Activated CD8-positive, alpha-beta memory T cell treated with anti-CD3 and anti-CD28 coated beads for 36 hours (primary cell): ENCODE measurements around the gene TMEM30A. TPM values are rescaled to one million over a fixed set of nuclear protein-coding genes. Genes with fewer than 3 reads are reported as not detected.

Source experiments
- CTCF ChIA-PET: fragments of 350-600 bp; sonication (Branson Sonifier 250); formaldehyde crosslinking; loops from one replicate; lab custom pipeline; 2021; ENCODE audit warnings: antibody characterized with exemption; lab: Charles Lee
- POLR2A ChIA-PET: fragments of 350-600 bp; sonication (Branson Sonifier 250); formaldehyde crosslinking; loops from one replicate; lab custom pipeline; 2021; ENCODE audit warnings: antibody characterized with exemption; lab: Charles Lee
- total RNA-seq, 2 experiments: library from RNA; stranded (reverse); gene quantifications; one replicate each; pipeline ENCODE4 v1.2.3, GENCODE V29; 2021

TMEM30A gene
- total RNA-seq, 2 experiments from 2014 or later, result 47.3 to 54.4 TPM

- POLR2A ChIA-PET, result no interaction called here
- CTCF ChIA-PET, result interaction anchor here (0.6 to 1.4 kb wide), 3 partner anchors 11 to 47 kb away, joined by 3 to 4 read pairs (median 3); partner anchors contain the start of gene TMEM30A
These were observed 12.5 kb upstream of the TMEM30A start for GRCh38 chr6:75296811-75297779.

GRCh38 chr6:75292555-75292954 lies 8.0 kb upstream of the TMEM30A start:
- CTCF ChIA-PET, result no interaction called here

DNA sequence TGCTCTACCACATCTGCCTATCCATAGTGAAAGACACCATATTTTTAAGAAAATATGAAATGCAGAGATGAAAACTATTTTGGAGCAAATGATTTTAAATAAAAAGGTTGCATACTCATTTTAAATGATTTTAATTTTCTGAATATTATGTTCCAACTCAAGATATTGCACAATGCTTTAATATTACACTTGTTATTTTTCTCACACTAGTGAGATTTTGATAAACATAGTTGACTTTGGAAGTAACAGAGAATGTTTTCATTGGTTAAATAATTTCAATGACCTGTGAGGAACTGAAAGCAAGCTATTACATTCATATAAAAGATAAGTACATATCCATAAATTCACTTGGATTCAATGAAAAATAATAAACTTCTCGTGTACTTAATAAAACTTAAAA lies 7.2 kb upstream of the TMEM30A start:
- ChIA-PET CTCF (no interaction called here), POLR2A (no interaction called here)

More at GRCh38 chr6:75292555-75292954, 8.0 kb upstream of the TMEM30A start:
- POLR2A ChIA-PET, result no interaction called here

GRCh38 chr6:75291331-75291730 lies 6.7 kb upstream of the TMEM30A start:
- CTCF ChIA-PET, result no interaction called here
- POLR2A ChIA-PET, result no interaction called here

- ChIA-PET POLR2A (no interaction called here), CTCF (no interaction called here)
These were observed 5.7 kb upstream of the TMEM30A start for GRCh38 chr6:75290136-75290945.

DNA sequence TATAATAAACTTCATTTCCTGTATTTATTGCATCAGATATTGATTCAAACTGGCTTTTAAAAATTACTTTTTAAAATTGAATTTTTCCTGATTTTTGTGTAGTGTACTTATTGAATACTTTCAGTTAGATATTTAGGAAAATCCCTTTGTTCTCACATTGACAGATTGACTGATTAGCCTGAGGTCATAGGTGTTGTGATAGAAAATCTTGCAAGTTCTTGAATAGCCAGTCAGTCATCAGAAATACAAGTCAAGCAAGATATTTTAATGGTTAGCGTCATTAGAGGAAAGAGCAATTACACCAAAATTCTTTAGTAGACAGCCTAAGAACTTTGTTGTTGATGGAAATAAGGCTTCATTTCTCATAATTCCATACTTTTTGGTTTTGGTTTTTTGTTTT lies 3.4 kb upstream of the TMEM30A start:
- POLR2A ChIA-PET, result no interaction called here
- CTCF ChIA-PET, result no interaction called here

DNA sequence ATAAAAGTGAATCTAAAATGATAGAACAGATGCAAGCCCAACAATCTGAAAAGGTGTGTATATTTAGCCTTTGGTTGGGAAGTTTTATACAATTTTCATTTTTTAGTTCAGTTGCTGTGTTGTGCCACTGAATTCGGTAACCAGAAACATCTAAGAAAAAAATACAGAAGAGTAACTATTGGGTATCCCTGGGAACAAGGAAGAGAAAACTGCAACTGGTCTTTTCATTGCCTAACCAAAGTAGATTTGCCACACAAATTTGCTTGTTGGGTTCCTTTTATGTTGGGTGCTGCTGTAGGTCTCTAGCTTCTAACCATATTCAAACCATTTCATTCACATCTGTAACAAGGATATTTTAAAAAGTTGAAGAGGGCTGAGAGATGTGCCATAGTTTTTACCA lies 2.8 kb upstream of the TMEM30A start:
- ChIA-PET POLR2A (no interaction called here), CTCF (no interaction called here)

- ChIA-PET CTCF (no interaction called here), POLR2A (no interaction called here)
These were observed 2.4 kb upstream of the TMEM30A start for GRCh38 chr6:75286955-75287354.

- POLR2A ChIA-PET, result interaction anchor here (1.5 to 3.0 kb wide), 3 partner anchors 13 to 316 kb away, joined by 3 to 28 read pairs (median 8); partner anchors contain the start of genes COX7A2 and SENP6
- CTCF ChIA-PET, result interaction anchor here (2.0 to 3.7 kb wide), 2 partner anchors 11 to 18 kb away, joined by 4 to 13 read pairs; no protein-coding TSS in a partner anchor
These were observed 669 bp upstream of the TMEM30A start for GRCh38 chr6:75285283-75285639.

- POLR2A ChIA-PET, result interaction anchor here (1.1 to 3.0 kb wide), 4 partner anchors 12 to 1631 kb away, joined by 3 to 28 read pairs (median 6); partner anchors contain the start of genes COX7A2 and SENP6
- CTCF ChIA-PET, result interaction anchor here (0.6 to 3.7 kb wide), 4 partner anchors 13 to 260 kb away, joined by 3 to 13 read pairs (median 4); no protein-coding TSS in a partner anchor
These were observed 523 bp downstream of the TMEM30A start for GRCh38 chr6:75283907-75284631.

DNA sequence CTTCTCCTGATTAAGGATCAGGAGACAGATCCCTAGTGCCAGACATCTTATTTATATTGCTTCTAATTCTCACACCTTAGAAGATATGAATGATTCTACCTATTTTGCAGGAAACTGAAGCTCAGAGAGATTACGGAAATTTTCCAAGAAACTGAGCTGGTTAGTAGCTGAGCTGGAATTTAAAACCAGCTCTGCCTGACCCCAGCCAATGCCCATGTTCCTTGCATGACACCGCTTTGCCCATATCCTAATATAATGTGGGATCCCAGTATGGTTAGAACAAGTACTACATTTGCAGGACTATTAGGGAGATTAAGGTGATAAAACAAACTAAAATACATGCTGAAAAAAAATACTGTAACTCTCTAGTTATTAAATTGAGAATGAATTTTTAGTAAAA lies 1.9 kb downstream of the TMEM30A start:
- CTCF ChIA-PET, result interaction anchor here (3.7 kb wide), 1 partner anchor 15 kb away, joined by 13 read pairs; no protein-coding TSS in a partner anchor
- POLR2A ChIA-PET, result no interaction called here

GRCh38 chr6:75281653-75282052 lies 2.9 kb downstream of the TMEM30A start:
- CTCF ChIA-PET, result interaction anchor here (3.7 kb wide), 1 partner anchor 14 kb away, joined by 13 read pairs; no protein-coding TSS in a partner anchor
- POLR2A ChIA-PET, result no interaction called here

DNA sequence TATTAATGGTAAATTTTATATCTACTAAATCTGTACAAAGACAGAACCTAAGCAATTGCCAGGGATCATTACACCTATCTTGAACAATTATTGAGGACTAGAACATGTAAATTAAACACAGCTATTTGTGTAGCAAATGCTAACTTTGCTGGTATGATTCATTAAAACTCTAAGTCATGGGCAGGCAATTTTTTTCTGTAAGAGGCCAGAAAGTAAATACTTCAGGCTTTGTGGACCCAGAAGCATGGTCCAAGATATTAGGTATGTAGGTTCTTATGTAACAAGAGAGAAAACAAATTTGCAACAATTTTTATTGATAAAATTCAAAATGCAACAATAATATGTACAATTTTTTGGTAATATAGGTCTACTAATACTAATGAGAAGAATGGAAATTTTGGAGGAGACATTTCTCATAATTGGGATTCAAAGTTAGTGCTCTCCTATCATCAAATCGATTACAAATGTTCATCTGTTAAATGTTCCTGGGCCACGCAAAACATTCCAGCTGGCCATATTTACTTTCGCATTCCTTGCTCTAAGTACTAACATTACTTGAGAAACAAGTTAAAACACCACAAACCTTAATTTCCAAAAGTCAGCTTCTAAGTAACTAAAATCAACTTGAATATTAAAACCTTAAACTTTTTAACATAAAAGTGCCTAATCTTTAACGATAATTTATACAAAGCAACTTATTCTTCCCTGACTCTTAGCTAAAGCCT lies 4.3 kb downstream of the TMEM30A start:
- POLR2A ChIA-PET, result no interaction called here
- CTCF ChIA-PET, result interaction anchor here (0.6 kb wide), 1 partner anchor 1875 kb away, joined by 4 read pairs; no protein-coding TSS in a partner anchor

DNA sequence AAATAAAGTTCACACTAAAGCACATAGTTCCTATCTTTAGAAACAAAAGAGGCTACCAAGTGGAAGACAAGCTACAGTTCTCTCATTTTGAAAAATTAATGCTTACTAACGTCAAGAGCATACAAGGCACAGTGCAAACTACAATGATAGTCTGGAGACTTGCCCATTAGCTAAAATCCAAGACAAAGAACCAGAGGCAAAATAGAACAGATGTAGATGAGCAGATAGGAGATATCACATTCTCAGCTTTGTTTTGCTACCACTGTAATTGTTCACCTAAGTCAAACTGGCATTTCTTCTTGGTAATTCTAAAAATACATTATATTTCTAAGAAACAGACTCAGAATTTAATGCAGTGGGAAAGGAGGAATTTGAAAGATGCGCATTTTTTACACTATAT lies 5.2 kb downstream of the TMEM30A start:
- ChIA-PET POLR2A (no interaction called here), CTCF (interaction anchor here (2.1 kb wide), 1 partner anchor 12 kb away, joined by 6 read pairs; no protein-coding TSS in a partner anchor)

- CTCF ChIA-PET, result interaction anchor here (1.1 to 2.1 kb wide), 2 partner anchors 11 to 248 kb away, joined by 3 to 6 read pairs; no protein-coding TSS in a partner anchor
- POLR2A ChIA-PET, result no interaction called here
These were observed 6.0 kb downstream of the TMEM30A start for GRCh38 chr6:75278474-75279077.

- CTCF ChIA-PET, result no interaction called here
- POLR2A ChIA-PET, result no interaction called here
These were observed 9.5 kb downstream of the TMEM30A start for GRCh38 chr6:75275067-75275466.

GRCh38 chr6:75273009-75273408 lies 11.6 kb downstream of the TMEM30A start:
- ChIA-PET CTCF (no interaction called here), POLR2A (interaction anchor here (1.1 kb wide), 1 partner anchor 12 kb away, joined by 3 read pairs; the partner anchor contains the start of gene TMEM30A)
